Fibroblast of lung (primary cell): Measurements from ENCODE around the gene GRIN1.

Source experiments
- EZH2 ChIP-seq: IDR thresholded peaks from 2 replicates; pipeline ENCODE4 v1.5.1; 2012; ENCODE audit warnings: low read length, control low read depth, mild to moderate bottlenecking; ENCODE audit errors: missing control alignments
- TF ChIP-seq, protein P1 (sequence below), 2 donors: IDR thresholded peaks in 1 of 2; conservative IDR thresholded peaks in 1 of 2; 1 replicate in 1 of 2; 2 replicates in 1 of 2; pipeline ENCODE4 v1.5.1; 2011 to 2012; ENCODE audit warnings: low read length in 2 of 2, control low read depth in 1 of 2, inconsistent platforms in 1 of 2, low read depth in 1 of 2, mild to moderate bottlenecking in 1 of 2

DNA sequence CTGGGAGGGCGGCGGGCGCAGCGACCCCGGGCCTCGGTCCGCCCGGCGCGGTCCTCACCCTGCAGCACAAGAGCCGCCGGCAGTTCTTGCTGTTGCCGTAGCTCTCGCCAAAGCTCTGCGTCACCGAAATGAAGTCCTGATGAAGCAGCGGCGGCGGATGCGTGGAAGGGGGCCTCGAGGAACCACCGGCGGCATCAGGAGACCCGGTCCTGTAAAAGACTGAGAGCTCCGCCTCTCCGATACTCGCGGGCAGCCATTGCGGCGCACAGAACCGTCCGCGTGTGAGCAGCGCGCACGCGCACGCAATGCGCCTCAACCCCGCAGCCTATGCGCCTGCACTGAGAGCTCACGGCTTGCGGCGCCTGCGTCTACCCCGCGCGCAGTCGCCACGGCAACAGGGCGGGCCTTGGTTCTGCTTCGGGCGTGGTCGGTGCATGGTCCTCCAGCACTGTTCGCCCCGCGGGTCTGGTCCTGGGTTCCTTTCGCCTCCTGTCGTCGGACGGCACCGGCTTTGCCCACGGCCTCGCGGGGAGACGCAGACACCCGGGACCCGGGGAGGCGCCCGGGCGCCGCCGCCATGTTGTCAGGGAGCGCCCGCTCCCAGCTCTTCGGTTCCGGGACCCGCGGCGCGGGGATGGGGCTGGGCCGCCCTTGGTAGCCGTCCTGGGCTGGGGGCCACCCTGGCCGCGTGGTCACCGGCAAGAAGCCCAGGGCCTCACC lies 9.3 kb upstream of the GRIN1 start:
- TF ChIP-seq, protein P1, sequence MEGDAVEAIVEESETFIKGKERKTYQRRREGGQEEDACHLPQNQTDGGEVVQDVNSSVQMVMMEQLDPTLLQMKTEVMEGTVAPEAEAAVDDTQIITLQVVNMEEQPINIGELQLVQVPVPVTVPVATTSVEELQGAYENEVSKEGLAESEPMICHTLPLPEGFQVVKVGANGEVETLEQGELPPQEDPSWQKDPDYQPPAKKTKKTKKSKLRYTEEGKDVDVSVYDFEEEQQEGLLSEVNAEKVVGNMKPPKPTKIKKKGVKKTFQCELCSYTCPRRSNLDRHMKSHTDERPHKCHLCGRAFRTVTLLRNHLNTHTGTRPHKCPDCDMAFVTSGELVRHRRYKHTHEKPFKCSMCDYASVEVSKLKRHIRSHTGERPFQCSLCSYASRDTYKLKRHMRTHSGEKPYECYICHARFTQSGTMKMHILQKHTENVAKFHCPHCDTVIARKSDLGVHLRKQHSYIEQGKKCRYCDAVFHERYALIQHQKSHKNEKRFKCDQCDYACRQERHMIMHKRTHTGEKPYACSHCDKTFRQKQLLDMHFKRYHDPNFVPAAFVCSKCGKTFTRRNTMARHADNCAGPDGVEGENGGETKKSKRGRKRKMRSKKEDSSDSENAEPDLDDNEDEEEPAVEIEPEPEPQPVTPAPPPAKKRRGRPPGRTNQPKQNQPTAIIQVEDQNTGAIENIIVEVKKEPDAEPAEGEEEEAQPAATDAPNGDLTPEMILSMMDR (conservative IDR thresholded peaks at IDR 0.05 in 1 of 2, IDR thresholded peaks at IDR 0.05 in 1 of 2; ENCODE audit: low read depth in 1 of 2, low read length in 2 of 2) = no peak
- no peak for TF ChIP-seq EZH2
